ENCODE data around the gene LRP8.

LRP8 gene

DNA sequence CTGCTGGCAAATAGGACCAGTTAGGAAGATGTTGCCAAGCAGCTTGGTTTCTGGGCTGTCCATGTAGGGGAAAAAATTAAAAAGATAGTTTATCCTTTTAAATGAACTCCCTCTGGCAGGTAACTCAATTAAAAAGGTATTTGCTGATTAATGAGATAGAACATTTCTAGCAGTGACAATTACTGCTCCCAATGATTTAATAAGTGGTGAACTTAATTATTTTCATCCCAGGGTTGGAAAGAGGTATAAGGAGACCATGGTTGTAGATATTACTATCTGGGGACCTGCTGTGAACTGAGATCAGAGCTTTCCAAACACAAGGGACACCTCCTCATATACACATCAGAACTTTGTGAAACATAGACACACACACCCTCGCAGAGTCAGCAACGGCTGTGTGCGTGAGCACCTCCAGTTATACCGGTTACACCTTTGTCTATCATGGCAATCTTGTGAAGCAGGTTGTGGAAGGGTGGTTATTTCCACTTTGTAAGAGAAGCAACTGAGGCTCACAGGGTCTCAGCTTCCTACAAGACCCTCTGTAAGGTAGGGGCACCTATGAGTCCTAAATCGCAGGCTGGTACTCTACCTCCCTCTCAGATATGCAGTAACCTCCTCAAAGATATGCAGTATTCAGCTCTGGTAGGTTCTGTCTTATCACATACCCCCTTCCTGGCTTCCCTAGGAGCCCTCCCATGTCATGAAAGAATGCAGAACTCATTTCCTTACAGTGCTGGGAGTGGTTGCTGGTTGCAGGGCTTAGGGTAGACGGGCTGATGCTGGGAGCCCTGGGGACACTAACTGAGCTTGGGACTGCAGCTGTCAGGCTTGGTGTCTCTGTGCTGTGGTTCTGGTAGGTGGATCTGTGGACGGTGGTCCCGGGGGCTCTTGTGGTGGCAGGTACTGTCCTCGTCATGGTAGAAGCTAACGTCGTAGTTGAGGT lies 71.1 kb downstream of the LRP8 start:
- no peak for DNase-seq

DNA sequence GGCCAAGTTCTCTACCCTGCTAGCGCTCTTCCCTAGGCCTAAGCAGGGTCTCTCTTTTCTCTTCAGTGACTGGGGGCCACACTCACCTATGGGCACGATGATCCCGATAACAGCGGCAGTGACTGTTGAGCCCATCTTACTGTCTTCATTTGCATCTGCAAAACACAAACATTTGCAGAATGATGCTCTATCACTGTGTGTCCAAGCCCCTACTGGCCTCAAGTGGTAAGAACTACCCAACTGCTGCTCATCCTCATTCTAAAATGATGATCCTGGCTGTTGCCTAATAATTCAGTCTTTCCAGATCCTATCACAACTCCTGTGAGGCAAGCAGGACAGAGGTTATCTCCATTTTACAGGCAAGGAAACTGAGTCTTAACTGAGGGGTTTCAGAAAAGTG lies 72.8 kb downstream of the LRP8 start:
- DNase-seq: no peak

DNA sequence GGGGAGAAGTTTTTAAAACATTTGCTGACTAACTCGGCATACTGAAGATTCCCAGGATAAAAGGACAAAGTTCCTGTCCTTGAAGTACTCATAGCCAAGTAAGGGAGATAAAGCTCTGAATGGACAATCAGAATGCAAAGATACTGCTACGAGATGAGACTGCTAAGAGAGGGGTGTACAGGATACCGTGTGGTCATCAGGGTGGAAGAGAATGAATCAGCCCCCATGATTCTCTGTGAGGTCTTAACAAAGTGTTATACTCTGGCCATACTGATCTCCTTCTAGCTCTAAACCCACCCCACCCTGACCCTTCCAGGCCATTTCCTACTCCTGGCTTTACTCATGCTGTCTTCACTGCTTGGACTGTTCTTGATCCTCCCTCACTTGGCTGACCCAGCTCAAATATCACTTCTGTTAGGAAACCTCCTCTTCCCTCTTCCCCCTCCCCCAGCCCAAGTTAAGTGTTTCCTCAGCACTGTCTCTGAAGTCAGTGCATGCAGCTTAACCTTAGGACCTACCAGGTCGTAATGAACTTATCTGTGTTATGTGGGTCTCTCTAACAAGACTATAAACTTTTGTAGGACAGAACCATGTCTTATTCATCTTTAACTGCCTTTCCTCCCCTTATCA lies 73.7 kb downstream of the LRP8 start:
- DNase-seq: no peak

DNA sequence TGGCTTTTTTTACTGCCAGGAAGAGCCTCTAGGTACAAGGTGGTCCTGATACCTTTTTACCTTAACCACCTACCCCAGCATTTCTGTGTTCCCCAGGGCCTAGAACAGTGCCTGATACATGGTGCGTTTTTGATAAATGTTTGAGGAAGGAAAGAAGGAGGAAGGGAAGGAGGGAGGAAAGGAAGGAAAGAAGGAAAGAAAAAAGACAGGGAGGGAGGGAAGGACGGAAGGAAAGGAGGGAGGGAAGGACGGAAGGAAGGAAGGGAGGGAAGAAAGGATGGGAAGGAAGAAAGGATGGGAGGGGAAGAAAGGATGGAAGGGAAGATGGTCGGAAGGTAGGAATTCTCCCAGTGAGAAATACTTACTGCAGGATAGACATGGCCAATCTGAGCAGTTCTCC lies 77.5 kb downstream of the LRP8 start:
- no peak for DNase-seq

DNA sequence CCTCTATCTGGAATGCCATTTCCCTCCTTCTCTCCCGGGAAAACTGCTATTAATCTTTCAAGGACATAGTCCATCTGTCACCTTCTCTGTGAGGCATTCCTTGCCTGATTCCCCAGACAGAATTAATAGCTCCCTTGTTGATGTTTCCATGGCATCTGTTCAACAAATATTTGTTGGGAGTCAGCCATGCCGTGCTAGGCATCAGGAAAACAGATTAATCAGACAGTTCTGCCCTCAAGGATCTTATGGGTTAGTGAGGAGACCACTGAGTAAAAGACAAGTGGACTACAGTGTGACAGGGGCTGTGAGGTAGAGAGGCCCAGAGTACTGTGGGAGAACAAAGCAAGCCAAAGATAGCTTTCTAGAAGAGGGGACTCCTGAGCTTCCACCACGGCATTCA lies 78.2 kb downstream of the LRP8 start:
- no peak for DNase-seq

DNA sequence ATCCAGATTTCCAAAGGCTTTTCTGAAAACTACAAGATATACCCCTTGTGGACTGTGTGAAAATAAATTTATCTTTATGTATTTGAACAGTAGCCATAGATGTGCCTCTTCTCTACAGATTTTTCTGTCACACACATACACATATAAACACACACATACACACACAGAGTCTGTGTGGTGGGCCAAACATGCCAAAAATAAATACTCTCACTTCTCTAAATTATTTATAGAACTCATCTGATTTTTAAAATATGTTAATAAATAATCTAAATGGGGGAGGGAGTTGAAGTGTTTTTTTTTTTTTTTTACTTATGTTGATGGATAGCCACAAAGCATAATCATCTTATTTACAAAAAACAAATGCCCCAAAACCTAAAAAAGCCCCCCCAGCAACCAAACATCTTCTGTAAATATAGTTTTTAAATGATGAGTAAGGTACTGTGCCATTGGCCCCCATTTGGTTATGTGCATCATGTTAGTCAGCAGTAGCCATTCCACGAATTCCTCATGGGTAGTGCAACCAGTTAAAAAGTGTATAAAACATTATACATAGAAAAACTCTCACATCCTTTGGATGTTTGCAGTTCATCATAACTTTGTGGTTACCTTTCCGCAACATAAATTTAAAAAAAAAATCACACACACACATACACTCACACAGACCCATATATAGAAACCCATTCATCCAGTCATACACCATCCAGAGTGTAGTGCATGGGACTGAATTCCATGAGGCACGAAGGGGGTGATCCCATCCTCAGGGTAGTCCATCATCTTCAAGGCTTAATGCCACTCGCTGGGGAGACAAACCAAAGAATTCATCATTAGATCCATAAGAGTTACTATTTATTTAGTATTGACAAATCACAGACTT lies 81.4 kb downstream of the LRP8 start:
- no peak for DNase-seq

DNA sequence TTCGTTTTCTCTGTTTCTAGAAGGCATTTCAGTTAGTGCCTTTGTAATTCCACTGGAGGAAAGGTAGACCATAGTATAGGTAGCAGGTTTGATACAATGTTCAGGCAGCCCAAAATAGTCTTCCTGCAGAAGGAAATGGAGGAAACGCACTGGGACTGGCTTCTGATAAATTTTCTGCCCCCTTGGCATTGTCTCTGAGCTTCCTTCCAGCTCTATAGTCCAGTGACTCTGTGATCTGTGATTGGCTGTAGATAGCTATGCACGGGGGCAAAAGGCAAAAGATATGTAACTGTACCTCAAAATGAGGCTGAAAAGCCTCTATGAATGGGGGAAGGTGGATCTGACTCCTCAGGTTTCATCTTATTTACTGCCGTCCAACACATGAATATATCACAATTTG lies 83.7 kb downstream of the LRP8 start:
- DNase-seq: no peak

DNA sequence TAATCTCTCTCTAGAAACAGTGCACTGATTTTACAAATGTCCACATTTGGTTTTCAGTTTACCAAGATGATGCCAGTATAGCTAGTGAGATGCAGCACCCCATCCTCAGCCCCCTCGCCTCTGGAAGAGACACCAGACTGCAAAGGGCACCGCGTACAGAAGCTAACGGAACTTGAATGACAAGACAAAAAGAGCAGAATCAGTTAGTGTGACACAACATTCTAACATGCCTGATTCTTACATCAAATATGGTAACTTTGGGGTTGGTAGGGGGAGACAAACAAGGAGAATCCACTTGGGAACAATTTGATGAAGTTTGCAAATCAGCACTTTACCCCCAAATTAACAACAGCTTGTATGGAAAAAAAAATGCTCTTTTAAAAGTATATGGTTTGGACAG lies 85.5 kb downstream of the LRP8 start:
- no peak for DNase-seq

DNA sequence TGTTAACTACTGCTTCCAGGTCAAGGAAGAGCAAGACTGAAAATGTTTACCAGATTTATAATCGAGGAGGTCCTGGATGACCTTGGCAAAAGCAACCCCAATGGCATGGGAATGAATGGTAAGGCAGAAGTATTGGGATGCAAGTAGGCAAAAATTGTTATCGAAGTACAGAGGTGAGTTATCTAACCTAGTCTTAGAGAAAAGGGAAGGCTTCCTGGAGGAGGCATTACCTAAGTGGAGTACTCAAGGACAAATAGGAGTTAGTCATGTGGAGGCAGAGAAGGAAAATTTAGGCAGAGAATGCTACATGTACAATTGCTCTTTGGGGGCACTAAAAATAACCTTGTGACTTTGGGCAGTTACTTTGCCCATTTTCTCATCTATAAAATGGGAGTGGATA lies 86.0 kb downstream of the LRP8 start:
- no peak for DNase-seq

DNA sequence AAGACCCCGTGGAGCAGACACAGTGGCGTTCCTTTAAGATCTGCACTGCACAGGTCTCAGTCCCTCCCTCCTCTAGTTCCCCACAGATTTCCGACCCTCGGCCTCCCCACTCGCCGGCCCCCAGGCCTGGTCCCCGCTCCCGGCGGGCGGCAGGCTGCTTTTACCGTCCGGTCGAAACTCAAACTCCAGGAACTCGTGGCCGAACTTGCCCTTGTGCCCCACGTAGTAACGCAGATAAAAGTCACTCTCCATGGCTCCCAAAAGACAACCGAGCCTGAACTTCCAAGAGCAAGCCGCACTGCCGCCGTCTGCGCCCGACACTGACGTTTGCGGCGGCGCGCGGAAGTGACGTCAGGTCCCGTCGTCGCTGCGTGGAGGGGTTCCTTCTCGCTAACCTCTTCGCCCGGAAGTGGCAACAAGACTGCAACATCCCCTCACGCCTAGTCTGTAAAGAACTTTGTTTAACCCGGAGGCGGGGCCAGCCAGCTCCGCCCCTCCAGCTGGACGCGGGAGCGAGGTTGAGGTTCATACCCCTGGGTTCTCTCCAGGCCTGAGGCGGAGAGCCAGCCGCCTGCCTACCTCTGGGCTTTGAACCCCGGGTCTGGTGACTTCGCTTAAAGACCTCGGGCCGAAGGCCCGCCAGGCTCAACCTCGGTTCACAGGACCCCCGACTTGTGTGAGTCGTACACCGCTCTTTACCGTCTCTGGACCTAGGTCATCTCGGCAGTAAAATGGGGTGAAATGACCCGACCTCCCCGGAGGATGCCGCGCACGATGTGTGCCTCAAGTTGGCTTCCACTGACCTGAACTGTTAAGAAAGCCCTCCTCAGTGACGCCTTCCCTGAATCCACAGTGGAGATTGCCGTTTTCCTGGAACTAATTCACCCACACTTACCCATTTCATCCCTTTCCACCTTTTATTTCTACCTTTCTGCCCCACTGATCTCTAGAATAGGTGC lies 89.4 kb downstream of the LRP8 start, which contains the start of gene MAGOH:
Gene MAGOH, minus strand, starts transcription at position 322 of the 959 bp plus-strand sequence. Its CDS starts 70 bp downstream, at position 252.
- peak; percentile 95 for DNase-seq

DNA sequence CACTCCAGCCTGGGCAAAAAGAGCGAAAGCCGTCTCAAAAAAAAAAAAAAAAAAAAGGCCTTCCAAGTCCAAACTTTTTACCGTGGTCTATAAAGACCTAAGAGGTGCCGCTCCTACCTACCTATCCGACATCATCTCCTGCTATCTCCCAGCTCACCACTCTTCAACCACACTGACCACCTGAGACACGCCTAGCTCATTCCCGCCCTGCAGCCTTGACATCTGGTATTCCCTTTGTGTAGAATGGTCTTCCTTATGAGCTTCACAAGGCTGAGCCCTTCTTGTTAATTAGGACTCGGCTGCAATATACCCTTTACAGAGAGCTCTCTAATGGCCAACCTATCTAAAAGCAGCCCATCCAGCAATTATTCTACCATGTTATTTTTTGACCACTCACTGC lies 90.2 kb downstream of the LRP8 start:
- DNase-seq: no peak

DNA sequence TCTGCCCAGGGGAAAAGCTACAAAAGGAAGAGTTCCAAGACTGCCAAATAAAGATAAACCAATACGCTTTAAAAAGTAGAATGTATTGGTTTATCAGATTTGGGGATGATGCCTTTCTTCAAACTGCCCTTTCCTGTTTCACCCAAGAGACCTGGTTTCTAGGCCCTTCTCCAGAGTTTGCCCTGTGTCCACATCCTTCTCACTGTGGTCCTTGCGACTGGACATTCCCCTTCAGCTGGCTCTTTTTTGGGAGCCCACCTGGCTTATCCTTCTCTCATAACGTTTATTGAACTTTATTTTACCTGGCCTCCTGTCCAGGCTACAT lies 106.9 kb downstream of the LRP8 start:
- no peak for DNase-seq

DNA sequence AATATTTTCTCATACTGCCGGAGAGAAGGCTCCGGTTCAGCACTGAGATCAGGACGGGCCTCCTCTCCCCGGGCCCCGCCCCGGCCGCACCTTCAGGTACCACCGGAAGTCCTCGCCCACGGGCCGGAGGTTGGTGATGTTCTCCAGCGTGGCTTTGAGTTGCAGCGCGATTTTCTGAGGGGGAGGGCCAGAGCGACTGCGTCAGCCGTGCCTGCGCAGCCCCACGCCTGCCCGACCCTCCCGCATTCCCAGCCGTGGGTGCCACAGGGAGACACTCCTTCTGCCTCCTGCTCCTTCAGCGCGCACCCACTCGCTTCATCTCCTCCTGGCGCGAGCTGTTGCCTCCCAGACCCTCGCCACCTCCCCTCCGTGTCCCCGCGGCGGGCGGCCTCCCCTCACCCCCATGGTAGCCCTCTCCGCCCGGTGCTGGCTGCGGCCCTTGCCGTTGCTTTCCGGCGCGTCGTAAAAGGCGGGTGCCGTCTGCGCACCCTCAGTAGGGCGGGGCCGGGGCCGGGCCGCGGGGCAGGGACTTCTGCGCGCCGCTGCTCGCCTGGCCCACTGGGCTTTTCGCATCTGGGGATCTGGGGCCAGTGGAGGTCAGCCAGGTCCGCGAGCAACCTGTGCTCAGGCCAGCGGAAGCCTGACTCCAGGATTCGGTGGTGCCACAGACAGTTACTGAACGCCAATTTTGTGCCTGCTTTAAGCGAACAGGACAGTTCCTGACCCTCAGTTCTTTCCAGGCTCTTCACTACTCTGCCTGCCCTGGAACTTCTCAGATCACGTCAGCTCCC lies 107.5 kb downstream of the LRP8 start, which contains the start of gene CZIB:
Gene CZIB, minus strand, starts transcription at position 464 of the 791 bp plus-strand sequence. Its CDS starts 59 bp downstream, at position 405.
- DNase-seq: peak; percentile 98

DNA sequence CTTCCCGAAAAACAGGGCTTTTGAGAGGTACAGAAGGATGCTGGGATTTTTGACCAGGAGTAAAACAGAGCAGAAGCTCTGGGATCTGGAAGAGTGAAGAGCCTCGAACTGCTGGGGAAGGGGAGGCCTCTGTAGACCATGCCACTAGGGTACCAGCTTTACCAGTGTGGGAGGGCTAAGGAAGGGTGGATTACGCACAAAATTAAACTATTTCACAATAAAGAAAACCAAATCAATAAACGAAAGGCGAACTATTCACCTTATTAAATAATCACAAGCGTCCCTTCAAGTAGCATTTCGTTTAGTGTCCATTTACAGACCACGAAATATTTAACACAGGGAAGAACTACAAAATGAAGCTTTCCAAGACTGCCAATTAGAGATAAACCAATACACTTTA lies 108.2 kb downstream of the LRP8 start:
- no peak for DNase-seq

DNA sequence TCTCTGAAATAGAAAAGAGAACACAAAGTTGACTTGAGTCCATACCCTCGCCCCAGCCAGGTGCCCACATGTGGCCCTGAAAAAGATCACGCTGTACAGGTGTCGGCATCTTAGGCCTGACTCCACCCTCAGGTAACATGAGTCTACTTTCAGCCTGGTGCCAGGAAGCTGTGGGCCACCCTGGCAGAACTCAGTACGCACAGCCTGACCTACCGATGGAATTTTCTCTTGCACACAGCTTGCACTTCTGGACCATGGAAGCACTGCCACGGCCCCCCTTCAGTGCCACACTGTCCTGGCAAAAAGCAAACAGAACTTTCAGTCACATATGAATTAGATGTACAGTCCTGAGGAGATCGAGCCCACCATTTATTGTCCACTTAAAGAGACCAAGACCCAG lies 109.7 kb downstream of the LRP8 start:
- DNase-seq: no peak

DNA sequence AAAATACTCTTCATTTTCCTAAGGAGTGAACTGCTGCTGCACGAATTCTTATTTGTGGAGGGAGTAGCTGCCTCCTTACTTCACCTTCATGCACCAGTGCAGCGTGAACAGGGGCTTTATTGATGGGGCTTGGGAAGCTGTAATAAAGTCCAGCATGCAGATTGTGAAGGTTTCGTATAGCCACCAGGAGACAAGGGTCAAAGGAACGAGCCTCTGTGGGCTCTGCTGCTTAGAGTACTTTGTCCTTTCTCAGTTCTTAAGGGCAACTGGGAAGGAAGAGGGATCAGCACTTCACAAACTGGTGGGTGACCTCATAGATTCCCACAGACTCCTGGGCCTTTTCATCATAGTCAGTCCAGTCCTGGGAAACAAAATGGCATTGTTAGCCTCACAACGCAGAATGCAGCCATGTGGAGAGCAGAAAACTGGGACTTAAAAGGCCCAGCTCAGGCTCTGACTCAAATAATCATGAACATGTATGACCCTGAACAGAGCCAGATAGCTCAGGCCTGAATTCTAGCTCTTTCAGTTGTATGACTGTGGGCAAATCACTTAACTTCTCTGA lies 113.4 kb downstream of the LRP8 start:
- no peak for DNase-seq

DNA sequence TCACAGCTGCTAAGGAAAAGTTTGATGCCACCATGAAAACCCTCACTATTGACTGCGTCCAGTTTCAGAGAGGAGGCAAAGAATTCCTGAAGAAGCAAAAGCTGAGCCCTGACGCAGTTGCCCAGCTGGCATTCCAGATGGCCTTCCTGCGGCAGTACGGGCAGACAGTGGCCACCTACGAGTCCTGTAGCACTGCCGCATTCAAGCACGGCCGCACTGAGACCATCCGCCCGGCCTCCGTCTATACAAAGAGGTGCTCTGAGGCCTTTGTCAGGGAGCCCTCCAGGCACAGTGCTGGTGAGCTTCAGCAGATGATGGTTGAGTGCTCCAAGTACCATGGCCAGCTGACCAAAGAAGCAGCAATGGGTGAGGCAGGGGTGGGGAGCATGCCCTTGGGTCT lies 116.9 kb downstream of the LRP8 start:
- DNase-seq: no peak

DNA sequence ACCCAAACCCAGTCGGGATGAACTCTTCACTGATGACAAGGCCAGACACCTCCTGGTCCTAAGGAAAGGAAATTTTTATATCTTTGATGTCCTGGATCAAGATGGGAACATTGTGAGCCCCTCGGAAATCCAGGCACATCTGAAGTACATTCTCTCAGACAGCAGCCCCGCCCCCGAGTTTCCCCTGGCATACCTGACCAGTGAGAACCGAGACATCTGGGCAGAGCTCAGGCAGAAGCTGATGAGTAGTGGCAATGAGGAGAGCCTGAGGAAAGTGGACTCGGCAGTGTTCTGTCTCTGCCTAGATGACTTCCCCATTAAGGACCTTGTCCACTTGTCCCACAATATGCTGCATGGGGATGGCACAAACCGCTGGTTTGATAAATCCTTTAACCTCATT lies 117.5 kb downstream of the LRP8 start:
- no peak for DNase-seq

DNA sequence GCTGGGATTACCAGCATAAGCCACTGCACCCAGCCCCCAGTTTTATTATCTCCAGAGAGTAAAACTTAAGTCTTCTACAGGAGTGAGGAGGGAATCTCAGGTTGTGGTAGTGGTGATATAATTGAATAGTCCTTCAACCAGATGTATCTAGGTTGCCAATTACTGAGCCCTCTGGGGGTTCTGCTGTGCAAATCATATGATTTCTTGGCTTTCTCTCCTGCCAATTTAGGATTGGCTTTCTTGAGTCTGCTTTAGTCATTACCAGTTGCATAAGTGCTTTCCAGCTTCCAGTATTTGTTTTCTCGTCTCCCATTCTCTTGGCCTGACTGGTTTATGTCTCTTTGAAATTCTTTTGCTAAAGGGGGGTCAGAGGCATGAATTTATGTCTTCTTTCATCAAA lies 120.1 kb downstream of the LRP8 start:
- no peak for DNase-seq

DNA sequence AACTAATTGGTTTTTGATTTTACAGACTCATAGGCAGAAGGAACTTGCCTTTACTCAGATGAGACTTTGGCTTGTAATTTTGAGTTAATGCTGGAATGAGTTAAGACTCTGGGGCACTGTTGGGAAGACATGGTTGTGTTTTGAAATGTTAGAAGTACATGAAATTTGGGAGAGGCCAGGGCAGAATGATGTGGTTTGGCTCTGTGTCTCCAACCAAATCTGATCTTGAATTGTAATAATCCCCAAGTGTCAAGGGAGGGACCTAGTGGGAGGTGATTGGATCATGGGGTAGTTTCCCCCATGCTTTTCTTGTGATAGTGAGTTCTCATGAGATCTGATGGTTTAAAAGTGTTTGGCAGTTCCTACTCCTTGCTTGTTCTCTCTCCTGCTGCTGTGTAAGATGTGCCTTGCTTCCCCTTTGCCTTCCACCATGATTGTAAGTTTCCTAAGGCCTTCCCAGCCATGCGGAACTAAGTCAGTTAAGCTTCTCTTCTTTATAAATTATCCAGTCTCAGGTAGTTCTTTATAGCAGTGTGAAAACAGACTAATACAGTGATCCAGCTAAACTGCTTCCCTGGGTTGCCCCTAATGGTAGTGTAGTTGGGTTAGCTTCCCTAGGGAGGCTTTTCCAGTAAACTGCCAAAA lies 121.0 kb downstream of the LRP8 start:
- DNase-seq: no peak
